ENCODE measurements around the gene ENTPD8.

Gene ENTPD8, protein sequence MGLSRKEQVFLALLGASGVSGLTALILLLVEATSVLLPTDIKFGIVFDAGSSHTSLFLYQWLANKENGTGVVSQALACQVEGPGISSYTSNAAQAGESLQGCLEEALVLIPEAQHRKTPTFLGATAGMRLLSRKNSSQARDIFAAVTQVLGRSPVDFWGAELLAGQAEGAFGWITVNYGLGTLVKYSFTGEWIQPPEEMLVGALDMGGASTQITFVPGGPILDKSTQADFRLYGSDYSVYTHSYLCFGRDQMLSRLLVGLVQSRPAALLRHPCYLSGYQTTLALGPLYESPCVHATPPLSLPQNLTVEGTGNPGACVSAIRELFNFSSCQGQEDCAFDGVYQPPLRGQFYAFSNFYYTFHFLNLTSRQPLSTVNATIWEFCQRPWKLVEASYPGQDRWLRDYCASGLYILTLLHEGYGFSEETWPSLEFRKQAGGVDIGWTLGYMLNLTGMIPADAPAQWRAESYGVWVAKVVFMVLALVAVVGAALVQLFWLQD

DNA sequence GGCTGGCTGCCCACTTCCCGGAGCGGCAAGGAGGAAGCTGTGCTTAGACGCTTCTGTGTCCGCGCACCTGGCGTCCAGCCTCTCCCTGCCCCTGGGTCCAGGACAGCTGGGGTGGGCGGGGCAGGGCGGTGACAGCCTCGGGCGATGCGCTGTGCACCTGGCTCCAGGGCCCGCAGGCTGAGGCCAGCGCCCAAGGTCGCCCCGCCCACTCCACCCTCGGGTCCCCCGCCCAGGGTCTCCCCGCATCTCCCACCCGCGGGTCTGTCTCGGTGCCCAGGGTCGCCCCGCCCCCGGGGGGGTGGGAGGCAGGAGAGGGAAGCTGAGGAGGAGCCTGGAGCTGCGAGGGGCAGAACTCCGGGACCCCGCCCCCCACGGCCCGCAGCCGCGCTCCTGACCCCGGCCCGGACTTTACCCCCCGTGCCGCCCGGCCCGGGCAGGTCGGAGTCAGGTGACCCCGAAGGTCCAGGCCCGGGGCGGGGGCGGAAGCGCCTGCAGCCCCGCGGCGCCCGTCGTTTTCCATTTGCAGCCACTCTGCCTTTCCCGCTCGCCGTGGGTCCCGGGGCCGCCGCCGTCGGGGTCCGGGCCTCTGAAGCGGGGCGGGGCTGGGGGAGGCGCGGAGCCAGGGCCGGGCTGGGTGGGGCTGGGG is at the start of gene ENTPD8:
TSS of gene ENTPD8 (minus strand) at position 69 of the 646 bp plus-strand sequence. CDS start 3,072 bp downstream, outside the sequence.
- TF ChIP-seq, protein P1, sequence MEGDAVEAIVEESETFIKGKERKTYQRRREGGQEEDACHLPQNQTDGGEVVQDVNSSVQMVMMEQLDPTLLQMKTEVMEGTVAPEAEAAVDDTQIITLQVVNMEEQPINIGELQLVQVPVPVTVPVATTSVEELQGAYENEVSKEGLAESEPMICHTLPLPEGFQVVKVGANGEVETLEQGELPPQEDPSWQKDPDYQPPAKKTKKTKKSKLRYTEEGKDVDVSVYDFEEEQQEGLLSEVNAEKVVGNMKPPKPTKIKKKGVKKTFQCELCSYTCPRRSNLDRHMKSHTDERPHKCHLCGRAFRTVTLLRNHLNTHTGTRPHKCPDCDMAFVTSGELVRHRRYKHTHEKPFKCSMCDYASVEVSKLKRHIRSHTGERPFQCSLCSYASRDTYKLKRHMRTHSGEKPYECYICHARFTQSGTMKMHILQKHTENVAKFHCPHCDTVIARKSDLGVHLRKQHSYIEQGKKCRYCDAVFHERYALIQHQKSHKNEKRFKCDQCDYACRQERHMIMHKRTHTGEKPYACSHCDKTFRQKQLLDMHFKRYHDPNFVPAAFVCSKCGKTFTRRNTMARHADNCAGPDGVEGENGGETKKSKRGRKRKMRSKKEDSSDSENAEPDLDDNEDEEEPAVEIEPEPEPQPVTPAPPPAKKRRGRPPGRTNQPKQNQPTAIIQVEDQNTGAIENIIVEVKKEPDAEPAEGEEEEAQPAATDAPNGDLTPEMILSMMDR (IDR thresholded peaks at IDR 0.05) = no peak

DNA sequence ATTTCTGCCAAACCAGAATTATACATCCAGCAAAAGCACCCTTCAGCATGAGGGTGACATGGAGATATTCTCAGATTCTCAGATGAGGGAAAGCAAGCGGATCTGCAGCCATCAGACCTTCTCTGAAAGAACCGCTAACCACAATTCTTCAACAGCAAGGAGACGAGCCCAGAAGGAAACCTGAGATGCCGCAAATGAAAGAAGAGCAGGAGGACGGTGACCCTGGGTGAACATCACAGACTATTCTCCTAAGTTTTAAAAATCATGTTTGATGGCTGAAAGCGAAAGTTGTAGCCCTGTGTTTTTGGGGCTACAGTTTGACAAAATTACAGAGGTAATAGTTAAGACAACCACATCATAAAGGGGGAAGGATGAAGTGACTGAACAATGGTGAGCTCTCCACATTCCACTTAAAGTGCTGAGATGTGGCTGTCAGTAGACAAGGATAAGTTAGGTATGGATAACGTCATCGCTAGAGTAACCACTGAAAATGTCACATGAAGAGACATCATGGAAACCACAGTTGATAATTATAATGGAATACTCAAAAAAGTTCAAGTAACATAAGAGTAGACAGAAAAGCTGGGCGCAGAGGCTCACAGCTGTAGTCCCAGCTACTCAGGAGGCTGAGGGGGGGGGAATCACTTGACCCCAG is 49.5 kb upstream of the ENTPD8 start:
- TF ChIP-seq, protein P1 (IDR thresholded peaks at IDR 0.05) = no peak

DNA sequence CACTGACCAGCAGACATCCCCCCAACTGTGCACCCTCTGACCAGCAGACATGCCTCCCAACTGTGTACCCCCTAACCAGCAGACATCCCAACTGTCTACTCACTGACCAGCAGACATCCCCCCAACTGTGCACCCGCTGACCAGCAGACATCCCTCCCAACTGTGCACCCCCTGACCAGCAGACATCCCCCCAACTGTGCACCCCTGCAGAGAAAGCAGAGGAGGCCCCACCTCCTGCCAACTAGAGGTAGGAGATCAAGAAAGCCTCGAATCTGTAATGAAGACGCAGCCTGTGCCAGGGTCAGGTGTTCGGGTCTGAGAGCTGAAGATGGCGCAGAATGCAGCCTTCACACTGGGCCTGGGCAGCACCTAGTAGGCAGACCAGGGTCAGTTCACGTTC is 47.7 kb upstream of the ENTPD8 start:
- TF ChIP-seq, protein P1 (IDR thresholded peaks at IDR 0.05) = no peak

DNA sequence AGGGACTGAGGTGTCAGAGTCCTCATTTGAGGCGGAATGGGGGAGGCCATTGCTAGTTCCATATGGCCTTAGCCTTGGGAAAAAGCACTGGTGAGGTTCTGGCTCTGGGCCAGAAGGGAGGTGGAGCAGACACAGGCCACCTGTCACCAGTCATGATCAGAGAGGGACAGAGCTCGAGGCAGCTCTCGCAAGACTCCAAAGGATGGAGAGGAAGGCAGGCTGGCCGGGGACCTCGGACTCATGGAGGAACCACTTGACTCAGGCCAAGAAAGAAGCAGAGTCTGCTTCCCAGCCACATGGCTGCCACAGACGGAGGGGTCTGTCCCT is 47.1 kb upstream of the ENTPD8 start:
- TF ChIP-seq, protein P1 (IDR thresholded peaks at IDR 0.05) = no peak

DNA sequence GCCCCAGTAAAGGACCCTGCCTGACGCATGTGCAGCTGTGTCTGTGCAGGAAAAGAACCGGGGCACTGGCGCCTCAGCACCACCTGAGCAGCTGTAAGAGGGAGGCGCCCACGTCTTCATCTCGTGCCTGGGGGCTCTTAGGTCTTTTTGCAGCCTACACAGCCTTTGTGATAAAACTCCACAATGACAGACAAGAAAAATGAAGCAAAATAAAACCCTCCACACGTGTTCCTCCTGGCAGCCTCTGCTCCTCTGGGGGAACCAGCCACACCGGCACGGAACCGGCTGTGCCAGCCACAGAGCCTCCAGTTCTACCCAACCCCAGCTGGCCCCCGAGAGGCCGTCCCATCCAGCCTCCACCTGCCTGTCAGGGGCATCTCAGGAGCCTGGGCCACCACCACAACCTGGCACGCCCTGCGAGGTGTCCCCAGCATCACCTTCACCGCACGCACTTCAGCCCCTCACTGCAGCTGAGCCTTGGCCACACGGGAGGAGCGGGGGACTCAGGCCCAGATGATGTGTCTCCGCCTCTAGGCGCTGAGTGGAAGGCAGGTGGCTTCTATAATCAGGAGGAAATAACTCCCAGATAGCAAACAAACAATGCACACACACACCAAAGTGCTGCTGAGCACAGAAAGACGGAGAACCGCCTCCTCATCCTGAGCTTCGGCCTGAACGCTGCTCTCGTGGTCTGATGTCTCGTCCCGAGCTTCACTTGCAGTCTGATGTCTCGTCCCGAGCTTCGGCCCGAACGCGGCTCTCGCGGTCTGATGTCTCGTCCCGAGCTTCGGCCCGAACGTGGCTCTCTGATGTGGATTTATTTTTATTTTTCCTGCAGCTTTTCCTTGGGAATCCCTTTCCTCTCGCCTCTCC is 46.5 kb upstream of the ENTPD8 start:
- TF ChIP-seq, protein P1 (IDR thresholded peaks at IDR 0.05) = no peak

DNA sequence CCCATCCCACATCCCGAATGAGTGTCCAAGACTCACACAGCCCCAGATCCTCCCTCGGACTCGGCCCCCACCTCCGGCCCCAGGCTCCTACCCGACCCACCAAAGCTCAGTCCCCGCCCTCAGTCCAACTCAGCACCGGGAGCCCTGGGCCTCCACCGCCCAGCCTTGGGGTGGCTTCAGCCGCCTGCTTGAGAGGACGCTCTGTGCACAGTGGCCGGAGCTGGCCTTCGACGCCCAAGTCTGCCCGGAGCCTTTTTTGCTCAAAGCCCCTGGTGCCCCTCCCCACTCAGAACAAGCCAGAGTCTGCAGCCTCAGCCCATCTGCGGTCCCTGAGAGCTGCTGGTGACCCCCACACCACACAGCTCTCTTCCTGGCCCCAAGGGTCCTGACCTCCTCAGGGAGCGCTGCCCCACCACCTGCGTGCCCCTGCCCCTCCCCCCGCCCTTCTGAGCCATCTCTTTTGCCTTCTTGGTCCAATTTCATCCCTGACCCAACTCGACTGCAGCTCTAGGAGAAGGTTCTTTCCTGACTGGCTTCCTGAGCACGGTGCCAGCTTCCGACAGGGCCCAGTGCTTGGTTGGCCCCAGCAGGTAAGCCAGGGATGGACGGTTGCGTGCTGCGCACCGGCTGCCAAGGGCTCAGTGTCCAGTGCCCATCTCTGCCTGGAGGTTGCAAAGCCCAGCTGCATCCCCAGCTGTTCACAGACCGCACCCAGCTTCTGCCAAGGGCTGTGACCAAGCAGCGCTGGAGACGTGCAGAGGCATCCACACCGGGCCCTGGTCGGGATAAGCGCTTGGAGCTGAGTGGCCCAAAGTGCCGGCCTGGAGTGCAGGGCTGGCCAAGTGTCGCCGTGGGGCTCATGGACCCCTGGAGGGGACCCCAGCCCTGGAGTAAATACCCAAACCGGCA is 45.6 kb upstream of the ENTPD8 start:
- TF ChIP-seq, protein P1 (IDR thresholded peaks at IDR 0.05) = no peak
